ENCODE results near the gene PCDHA9.
"Not testable (repeated sequence)": the region's sequence is repeated elsewhere in the genome, so short reads cannot be mapped to it uniquely, and the experiment has no call there.

Gene PCDHA9

DNA sequence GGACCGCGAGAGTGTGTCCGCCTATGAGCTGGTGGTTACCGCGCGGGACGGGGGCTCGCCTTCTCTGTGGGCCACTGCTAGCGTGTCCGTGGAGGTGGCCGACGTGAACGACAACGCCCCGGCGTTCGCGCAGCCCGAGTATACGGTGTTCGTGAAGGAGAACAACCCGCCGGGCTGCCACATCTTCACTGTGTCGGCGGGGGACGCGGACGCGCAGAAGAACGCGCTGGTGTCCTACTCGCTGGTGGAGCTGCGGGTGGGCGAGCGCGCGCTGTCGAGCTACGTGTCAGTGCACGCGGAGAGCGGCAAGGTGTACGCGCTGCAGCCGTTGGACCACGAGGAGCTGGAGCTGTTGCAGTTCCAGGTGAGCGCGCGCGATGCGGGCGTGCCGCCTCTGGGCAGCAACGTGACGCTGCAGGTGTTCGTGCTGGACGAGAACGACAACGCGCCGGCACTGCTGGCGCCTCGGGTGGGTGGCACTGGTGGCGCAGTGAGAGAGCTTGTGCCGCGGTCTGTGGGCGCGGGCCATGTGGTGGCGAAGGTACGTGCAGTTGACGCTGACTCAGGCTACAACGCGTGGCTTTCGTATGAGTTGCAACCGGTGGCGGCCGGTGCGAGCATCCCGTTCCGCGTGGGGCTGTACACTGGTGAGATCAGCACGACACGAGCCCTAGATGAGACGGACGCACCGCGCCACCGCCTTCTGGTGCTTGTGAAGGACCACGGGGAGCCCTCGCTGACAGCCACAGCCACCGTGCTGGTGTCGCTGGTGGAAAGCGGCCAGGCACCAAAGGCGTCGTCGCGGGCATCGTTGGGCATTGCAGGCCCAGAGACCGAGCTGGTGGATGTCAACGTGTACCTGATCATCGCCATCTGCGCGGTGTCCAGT, 12.3 kb upstream of the PCDHA9 start:
- DNase-seq (ENCODE audit: low read depth) = no peak

DNA sequence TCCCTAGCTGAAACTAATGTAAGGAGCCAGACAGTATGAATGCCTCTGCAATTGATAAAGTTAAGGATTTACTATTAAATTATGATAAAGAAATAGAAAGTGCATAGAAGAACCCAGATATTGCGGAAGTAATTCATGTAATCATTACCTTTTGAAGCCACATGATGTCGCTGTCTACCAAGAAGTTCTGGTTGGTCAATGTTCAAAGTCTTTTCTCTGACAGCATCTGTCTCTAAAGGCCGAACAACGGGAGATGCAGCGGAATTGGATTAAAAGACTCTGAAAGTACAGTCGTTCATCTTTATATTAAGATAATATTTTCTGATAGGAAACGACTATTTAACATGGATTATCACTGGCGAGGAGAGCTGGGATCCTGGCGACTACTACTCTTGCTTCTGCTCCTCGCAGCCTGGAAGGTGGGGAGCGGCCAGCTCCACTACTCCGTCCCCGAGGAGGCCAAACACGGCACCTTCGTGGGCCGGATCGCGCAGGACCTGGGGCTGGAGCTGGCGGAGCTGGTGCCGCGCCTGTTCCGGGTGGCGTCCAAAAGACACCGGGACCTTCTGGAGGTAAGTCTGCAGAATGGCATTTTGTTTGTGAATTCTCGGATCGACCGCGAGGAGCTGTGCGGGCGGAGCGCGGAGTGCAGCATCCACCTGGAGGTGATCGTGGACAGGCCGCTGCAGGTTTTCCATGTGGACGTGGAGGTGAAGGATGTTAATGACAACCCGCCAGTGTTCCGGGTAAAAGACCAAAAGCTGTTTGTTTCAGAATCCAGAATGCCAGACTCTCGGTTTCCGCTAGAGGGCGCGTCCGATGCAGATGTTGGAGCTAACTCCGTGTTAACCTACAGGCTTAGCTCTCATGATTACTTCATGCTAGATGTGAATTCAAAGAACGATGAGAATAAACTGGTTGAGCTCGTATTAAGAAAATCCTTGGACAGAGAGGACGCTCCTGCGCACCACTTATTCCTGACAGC, 6.9 kb upstream of the PCDHA9 start, which contains the start of gene PCDHA8:
Gene PCDHA8, plus strand, starts transcription at position 210 of the 985 bp plus-strand sequence. Its CDS starts 135 bp downstream, at position 345.
- DNase-seq (ENCODE audit: low read depth) = no peak

DNA sequence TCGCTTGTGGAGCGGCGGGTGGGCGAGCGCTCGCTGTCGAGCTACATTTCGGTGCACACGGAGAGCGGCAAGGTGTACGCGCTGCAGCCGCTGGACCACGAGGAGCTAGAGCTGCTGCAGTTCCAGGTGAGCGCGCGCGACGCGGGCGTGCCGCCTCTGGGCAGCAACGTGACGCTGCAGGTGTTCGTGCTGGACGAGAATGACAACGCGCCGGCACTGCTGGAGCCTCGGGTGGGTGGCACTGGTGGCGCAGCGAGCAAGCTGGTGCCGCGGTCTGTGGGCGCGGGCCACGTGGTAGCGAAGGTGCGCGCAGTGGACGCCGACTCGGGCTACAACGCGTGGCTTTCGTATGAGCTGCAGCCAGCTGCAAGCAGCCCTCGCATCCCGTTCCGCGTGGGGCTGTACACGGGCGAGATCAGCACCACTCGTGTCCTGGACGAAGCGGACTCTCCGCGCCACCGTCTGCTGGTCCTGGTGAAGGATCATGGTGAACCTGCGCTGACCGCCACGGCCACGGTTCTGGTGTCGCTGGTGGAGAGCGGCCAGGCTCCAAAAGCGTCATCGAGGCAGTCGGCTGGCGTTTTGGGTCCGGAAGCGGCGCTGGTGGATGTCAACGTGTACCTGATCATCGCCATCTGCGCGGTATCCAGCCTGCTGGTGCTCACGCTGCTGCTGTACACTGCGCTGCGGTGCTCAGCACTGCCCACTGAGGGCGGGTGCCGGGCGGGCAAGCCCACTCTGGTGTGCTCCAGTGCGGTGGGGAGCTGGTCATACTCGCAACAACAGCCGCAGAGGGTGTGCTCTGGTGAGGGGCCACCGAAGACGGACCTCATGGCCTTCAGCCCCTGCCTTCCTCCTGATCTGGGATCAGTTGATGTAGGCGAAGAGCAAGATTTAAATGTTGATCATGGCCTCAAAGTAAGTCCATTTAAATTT, 5.1 kb upstream of the PCDHA9 start:
- no peak for DNase-seq (ENCODE audit: low read depth)

DNA sequence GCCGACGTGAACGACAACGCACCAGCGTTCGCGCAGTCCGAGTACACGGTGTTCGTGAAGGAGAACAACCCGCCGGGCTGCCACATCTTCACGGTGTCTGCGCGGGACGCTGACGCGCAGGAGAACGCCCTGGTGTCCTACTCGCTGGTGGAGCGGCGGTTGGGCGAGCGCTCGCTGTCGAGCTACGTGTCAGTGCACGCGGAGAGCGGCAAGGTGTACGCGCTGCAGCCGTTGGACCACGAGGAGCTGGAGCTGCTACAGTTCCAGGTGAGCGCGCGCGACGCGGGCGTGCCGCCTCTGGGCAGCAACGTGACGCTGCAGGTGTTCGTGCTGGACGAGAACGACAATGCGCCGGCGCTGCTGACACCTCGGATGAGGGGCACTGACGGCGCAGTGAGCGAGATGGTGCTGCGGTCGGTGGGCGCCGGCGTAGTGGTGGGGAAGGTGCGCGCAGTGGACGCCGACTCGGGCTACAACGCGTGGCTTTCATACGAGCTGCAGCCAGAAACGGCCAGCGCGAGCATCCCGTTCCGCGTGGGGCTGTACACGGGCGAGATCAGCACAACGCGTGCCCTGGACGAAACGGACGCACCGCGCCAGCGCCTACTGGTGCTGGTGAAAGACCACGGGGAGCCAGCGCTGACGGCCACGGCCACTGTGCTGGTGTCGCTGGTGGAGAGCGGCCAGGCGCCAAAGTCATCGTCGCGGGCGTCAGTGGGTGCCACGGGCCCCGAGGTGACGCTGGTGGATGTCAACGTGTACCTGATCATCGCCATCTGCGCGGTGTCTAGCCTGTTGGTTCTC, 1.9 kb downstream of the PCDHA9 start:
- DNase-seq (ENCODE audit: low read depth) = not testable (repeated sequence)

DNA sequence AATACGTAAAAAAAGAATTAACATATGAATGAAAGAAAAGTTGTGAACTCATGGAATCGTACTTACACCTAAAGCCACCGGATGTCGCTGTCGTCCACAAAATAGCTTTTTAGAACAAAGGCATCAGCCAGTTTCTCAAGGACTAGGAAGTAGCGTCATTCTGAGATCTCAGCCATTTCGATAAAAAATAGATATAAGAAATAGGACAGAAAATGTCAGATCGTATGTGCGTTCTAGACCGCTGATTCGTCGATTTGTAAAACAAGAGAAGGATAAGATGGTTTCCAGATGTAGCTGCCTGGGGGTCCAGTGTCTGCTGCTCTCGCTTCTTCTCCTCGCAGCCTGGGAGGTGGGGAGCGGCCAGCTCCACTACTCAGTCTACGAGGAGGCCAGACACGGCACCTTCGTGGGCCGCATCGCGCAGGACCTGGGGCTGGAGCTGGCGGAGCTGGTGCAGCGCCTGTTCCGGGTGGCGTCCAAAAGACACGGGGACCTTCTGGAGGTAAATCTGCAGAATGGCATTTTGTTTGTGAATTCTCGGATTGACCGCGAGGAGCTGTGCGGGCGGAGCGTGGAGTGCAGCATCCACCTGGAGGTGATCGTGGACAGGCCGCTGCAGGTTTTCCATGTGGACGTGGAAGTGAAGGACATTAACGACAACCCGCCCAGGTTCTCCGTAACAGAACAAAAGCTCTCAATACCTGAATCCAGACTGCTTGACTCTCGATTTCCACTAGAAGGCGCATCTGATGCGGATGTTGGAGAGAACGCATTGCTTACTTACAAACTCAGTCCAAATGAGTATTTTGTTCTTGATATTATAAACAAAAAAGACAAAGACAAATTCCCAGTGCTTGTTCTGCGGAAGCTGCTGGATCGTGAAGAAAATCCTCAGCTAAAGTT, 7.8 kb downstream of the PCDHA9 start, which contains the start of gene PCDHA10:
Gene PCDHA10, plus strand, starts transcription at position 126 of the 903 bp plus-strand sequence. Its CDS starts 152 bp downstream, at position 278.
- DNase-seq (ENCODE audit: low read depth) = no peak

DNA sequence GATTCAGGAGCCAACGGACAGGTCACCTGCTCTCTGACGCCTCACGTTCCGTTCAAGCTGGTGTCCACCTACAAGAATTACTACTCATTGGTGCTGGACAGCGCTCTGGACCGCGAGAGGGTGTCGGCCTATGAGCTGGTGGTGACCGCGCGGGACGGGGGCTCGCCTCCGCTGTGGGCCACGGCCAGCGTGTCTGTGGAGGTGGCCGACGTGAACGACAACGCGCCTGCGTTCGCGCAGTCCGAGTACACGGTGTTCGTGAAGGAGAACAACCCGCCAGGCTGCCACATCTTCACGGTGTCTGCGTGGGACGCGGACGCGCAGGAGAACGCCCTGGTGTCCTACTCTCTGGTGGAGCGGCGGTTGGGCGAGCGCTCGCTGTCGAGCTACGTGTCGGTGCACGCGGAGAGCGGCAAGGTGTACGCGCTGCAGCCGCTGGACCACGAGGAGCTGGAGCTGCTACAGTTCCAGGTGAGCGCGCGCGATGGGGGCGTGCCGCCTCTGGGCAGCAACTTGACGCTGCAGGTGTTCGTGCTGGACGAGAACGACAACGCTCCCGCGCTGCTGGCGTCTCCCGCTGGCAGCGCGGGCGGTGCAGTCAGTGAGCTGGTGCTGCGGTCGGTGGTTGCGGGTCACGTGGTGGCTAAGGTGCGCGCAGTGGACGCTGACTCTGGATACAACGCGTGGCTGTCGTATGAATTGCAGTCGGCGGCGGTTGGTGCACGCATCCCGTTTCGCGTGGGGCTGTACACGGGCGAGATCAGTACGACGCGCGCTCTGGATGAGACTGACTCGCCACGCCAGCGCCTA, 9.2 kb downstream of the PCDHA9 start:
- no peak for DNase-seq (ENCODE audit: low read depth)

DNA sequence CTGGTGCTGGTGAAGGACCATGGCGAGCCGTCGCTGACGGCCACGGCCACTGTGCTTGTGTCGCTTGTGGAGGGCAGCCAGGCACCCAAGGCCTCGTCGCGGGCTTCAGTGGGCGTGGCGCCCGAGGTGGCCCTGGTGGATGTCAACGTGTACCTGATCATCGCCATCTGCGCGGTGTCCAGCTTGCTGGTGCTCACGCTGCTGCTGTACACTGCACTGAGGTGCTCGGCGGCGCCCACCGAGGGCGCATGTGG, 9.7 kb downstream of the PCDHA9 start:
- DNase-seq (ENCODE audit: low read depth) = no peak

DNA sequence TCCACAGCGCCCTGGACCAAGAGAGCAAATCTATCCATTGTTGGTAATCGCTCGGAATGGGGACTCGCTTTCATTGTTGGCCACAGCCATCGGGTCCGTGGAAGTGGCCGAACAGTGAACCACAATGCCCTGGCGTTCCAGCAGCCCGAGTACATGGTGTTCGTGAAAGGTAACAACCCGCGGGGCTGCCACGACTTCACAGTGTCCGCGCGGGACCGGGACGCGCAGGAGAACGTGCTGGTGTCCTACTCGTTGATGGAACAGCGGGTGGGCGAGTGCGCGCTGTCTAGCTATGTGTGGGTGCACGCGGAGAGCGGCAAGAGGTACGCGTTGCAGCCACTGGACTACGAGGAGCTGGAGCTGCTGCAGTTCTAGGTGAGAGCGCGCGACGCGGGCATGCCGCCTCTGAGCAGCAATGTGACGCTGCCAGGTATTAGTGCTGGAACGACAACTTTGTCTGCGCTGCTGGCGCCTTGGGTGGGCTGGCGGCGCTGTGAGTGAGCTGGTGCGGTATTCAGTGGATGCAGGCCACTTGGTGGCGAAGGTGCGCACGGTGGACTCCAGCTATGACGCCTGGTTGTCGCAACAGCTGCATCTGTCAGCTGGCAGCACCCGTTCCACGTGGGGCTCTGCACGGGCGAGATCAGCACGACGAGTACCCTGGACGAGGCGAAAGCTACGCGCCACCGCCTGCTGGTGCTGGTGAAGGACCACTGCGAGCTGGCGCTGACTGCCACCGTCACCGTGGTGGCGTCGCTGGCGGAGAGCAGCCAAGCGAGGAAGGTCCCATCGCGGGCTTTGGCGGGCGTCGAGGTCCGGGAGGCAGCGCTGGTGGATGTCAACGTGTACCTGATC, 14.5 kb downstream of the PCDHA9 start:
- DNase-seq (ENCODE audit: low read depth) = no peak

DNA sequence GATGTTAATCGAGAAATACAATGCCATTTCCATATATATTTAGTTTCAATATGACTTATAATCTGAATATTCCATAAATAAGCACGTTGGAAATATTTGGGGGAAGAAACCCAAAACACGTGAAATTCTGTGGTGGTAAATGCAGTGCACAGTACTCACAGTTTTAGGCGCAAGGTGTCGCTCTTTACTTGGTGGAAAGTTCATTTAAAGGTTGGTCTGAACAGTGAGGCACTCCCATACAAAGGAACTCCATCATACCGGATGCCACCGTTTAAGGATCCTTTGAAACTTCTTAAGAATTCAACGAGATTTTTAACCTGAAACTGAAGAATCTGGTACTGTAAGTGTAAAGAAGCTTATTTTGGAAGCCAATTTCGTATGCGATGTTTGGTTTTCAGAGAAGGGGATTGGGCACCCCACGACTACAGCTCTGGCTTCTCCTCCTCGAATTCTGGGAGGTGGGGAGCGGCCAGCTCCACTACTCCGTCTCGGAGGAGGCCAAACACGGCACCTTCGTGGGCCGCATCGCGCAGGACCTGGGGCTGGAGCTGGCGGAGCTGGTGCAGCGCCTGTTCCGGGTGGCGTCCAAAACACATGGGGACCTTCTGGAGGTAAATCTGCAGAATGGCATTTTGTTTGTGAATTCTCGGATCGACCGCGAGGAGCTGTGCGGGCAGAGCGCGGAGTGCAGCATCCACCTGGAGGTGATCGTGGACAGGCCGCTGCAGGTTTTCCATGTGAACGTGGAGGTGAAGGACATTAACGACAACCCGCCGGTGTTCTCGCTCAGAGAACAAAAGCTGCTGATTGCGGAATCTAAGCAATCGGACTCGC, 20.8 kb downstream of the PCDHA9 start, which contains the start of gene PCDHA11:
Gene PCDHA11, plus strand, starts transcription at position 237 of the 834 bp plus-strand sequence. Its CDS starts 147 bp downstream, at position 384.
- DNase-seq (ENCODE audit: low read depth) = no peak

DNA sequence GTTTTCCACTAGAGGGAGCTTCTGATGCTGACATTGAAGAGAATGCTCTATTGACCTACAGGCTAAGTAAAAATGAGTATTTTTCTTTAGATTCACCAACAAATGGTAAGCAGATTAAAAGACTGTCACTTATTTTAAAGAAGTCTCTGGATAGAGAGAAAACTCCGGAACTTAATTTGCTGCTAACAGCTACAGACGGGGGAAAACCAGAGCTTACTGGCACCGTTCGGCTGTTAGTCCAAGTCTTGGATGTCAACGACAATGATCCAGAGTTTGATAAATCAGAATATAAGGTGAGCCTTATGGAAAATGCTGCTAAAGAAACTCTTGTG, 21.3 kb downstream of the PCDHA9 start:
- DNase-seq (ENCODE audit: low read depth) = no peak

DNA sequence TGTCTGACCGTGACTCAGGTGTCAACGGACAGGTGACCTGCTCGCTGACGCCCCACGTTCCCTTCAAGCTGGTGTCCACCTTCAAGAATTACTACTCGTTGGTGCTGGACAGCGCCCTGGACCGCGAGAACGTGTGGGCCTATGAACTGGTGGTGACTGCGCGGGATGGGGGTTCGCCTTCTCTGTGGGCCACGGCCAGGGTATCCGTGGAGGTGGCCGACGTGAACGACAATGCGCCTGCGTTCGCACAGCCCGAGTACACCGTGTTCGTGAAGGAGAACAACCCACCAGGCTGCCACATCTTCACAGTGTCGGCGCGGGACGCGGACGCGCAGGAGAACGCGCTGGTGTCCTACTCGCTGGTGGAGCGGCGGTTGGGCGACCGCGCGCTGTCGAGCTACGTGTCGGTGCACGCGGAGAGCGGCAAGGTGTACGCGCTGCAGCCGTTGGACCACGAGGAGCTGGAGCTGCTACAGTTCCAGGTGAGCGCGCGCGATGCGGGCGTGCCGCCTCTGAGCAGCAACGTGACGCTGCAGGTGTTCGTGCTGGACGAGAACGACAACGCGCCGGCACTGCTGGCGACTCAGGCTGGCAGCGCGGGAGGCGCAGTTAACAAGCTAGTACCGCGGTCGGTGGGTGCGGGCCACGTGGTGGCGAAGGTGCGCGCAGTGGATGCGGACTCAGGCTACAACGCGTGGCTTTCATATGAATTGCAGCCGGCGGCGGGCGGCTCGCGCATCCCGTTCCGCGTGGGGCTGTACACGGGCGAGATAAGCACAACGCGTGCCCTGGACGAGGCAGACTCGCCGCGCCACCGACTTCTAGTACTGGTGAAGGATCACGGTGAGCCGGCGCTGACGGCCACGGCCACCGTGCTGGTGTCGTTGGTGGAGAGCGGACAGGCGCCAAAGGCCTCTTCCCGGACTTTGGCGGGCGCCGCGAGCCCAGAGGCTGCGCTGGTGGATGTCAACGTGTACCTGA, 22.3 kb downstream of the PCDHA9 start:
- DNase-seq (ENCODE audit: low read depth) = no peak

DNA sequence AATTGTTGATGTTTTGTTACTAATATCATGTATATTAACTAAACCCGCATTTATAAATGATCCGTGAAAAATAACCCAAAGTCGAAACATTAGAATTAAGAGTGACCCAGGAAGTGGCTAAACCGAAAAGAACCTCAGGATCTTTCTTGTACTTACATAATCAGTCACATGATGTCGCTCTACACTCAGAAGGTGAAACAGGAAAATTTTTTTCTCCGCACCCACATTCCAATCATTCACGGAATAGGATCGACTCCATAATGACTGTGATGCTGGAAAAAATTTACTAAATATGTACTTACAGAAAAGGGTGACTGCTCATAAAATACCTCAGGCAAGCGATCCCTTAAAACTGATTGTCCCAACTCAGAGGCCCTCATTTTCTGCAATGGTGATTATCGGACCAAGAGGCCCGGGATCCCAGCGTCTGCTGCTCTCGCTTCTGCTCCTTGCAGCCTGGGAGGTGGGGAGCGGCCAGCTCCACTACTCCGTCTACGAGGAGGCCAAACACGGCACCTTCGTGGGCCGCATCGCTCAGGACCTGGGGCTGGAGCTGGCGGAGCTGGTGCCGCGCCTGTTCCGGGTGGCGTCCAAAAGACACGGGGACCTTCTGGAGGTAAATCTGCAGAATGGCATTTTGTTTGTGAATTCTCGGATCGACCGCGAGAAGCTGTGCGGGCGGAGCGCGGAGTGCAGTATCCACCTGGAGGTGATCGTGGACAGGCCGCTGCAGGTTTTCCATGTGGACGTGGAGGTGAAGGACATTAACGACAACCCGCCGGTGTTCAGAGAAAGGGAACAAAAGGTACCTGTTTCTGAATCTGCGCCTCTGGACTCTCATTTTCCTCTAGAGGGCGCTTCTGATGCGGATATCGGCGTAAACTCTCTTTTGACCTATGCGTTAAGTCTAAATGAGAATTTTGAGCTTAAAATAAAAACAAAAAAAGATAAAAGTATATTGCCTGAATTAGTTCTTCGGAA, 27.2 kb downstream of the PCDHA9 start, which contains the start of gene PCDHA12:
Gene PCDHA12, plus strand, starts transcription at position 224 of the 981 bp plus-strand sequence. Its CDS starts 165 bp downstream, at position 389.
- no peak for DNase-seq (ENCODE audit: low read depth)

DNA sequence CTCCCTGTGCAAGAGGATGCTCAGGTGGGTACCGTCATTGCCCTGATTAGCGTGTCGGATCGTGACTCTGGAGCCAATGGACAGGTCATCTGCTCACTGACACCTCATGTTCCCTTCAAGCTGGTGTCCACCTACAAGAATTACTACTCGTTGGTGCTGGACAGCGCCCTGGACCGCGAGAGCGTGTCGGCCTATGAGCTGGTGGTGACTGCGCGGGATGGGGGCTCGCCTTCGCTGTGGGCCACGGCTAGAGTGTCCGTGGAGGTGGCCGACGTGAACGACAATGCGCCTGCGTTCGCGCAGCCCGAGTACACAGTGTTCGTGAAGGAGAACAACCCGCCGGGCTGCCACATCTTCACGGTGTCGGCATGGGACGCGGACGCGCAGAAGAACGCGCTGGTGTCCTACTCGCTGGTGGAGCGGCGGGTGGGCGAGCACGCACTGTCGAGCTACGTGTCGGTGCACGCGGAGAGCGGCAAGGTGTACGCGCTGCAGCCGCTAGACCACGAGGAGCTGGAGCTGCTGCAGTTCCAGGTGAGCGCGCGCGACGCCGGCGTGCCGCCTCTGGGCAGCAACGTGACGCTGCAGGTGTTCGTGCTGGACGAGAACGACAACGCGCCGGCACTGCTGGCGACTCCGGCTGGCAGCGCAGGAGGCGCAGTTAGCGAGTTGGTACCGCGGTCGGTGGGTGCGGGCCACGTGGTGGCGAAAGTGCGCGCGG, 28.5 kb downstream of the PCDHA9 start:
- not testable (repeated sequence) for DNase-seq (ENCODE audit: low read depth)

DNA sequence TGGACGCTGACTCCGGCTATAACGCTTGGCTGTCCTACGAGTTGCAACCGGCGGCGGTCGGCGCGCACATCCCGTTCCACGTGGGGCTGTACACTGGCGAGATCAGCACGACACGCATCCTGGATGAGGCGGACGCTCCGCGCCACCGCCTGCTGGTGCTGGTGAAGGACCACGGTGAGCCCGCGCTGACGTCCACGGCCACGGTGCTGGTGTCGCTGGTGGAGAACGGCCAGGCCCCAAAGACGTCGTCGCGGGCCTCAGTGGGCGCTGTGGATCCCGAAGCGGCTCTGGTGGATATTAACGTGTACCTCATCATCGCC, 29.0 kb downstream of the PCDHA9 start:
- no peak for DNase-seq (ENCODE audit: low read depth)

Data from fibroblast of the conjunctiva (primary cell).